HG03103 (cell line): ENCODE measurements around the gene NR3C1.

ENCODE experiments used
- ATAC-seq: cut with Tn5 transposase; IDR thresholded peaks from one replicate; pipeline ENCODE4 v1.9.1; 2021; ENCODE audit warnings: low read depth; ENCODE audit not compliant: unreplicated experiment

The NR3C1 gene

GRCh38 chr5:143403593-143404415, at the start of gene NR3C1:
TSS of gene NR3C1 (minus strand) at chr5:143403686. CDS start at chr5:143400839, 2,847 bp downstream.
- peak; percentile 53 for ATAC-seq

- no peak for ATAC-seq
These were observed 46.3 kb upstream of the NR3C1 start for GRCh38 chr5:143449772-143450171.

- no peak for ATAC-seq
These were observed 45.0 kb upstream of the NR3C1 start for GRCh38 chr5:143448518-143448917.

- no peak for ATAC-seq
These were observed 44.5 kb upstream of the NR3C1 start for GRCh38 chr5:143447983-143448382.

GRCh38 chr5:143446535-143447226, 43.2 kb upstream of the NR3C1 start:
- ATAC-seq, result no peak

GRCh38 chr5:143445776-143446175, 42.3 kb upstream of the NR3C1 start:
- no peak for ATAC-seq

GRCh38 chr5:143443330-143443729, 39.8 kb upstream of the NR3C1 start:
- no peak for ATAC-seq

- no peak for ATAC-seq
These were observed 38.9 kb upstream of the NR3C1 start for GRCh38 chr5:143442385-143442784.

- no peak for ATAC-seq
These were observed 37.1 kb upstream of the NR3C1 start for GRCh38 chr5:143440448-143441115.

- no peak for ATAC-seq
These were observed 34.3 kb upstream of the NR3C1 start for GRCh38 chr5:143437666-143438273.

GRCh38 chr5:143436871-143437270, 33.4 kb upstream of the NR3C1 start:
- ATAC-seq, result no peak

GRCh38 chr5:143435210-143435657, 31.7 kb upstream of the NR3C1 start:
- ATAC-seq, result peak; percentile 87

- ATAC-seq, result peak; percentile 34
These were observed 31.0 kb upstream of the NR3C1 start for GRCh38 chr5:143434261-143435209.

GRCh38 chr5:143433670-143434069, 30.2 kb upstream of the NR3C1 start:
- no peak for ATAC-seq

GRCh38 chr5:143432658-143433239, 29.3 kb upstream of the NR3C1 start:
- no peak for ATAC-seq

GRCh38 chr5:143431789-143432188, 28.3 kb upstream of the NR3C1 start:
- no peak for ATAC-seq

GRCh38 chr5:143428738-143429420, 25.4 kb upstream of the NR3C1 start:
- ATAC-seq, result no peak

GRCh38 chr5:143428155-143428554, 24.7 kb upstream of the NR3C1 start:
- no peak for ATAC-seq
